Measurements from ENCODE around the gene TLCD1.

TLCD1 gene

DNA sequence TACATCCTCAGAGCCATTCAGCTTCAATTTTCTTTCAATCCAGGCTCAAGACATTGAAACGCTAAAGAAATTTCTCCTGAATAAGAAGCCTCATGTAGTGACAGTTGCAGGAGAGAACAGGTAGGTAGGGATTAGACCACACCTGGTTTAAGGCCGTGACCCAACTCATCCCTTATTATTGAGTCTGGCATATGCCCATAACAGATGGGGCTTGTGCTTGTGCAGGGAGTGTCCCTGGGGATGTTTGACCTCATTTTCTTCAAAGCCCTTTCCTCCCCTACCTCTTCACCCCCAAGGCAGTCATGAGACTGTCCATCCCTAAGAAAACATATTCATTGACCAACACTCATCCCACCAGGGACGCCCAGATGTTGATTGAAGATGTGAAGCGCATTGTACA is 39.7 kb downstream of the TLCD1 start:
- no peak for DNase-seq (ENCODE audit: low read depth in 3 of 3)

DNA sequence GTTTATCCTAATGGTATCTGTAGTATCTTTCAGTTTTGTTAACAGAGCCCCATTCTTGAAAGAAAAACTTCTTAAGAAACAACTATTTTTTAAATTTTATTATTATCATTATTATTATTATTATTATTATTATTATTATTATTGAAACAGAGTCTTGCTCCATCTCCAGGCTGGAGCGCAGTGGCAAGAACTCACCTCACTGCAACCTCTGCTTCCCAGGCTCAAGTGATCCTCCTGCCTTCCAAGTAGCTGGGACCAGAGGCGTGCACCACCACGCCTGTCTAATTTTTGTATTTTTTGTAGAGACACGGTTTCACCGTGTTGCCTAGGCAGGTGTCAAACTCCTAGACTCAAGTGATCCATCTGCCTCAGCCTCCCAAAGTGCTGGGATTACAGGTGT is 40.7 kb downstream of the TLCD1 start:
- no peak for DNase-seq (ENCODE audit: low read depth in 3 of 3)

DNA sequence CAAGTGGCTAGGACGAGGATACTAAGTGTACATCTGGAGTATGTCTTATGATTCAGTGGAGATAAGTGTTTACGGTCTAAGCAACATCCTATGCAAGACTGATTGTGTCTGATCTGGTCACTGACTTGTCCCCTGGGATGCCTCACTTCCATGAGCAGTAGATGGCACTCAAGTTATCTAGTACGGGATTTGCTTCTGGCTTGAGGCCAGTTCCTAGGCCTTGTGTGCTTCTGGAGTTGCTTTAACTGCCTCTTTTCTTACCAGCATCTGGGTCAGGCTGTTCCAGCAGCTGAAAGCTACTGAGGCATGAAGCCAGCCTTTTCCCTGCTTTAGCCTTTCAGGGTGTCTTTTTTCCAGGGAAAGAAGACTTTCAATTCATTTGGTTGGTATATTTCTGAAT is 41.1 kb downstream of the TLCD1 start:
- DNase-seq (ENCODE audit: low read depth in 3 of 3) = no peak

DNA sequence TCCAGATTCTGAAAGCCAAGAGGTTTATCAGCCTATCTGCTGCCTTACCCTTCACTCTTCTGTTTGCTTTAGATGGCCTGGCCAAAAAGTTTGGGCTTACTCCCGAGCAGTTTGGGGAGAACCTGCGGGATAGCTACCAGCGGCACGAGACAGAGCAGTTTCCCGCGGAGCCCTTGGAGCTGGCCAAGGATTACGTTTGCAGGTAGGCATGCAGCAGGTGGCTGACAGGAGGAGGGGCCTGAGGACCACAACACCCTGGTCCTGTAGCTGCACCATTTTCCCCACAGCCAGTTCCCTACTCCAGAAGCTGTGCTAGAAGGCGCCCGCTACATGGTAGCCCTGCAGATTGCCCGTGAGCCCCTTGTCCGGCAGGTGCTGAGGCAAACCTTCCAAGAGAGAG is 43.4 kb downstream of the TLCD1 start:
- DNase-seq (ENCODE audit: low read depth in 3 of 3) = no peak

DNA sequence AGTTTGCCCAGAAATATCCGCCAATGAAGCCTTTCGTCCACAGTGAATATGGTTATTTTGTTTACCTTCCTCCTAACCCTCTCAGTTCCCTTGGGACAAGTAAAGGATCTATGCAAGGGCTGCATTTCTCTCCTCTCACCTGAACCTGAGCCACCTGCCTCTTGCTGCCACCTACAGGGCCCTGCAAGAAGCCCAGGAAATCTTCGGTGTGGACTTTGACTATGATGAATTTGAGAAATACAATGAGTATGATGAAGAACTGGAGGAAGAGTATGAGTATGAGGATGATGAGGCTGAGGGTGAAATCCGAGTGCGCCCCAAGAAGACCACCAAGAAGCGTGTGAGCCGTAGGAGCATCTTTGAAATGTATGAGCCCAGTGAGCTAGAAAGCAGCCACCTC is 50.1 kb downstream of the TLCD1 start:
- no peak for DNase-seq (ENCODE audit: low read depth in 3 of 3)

DNA sequence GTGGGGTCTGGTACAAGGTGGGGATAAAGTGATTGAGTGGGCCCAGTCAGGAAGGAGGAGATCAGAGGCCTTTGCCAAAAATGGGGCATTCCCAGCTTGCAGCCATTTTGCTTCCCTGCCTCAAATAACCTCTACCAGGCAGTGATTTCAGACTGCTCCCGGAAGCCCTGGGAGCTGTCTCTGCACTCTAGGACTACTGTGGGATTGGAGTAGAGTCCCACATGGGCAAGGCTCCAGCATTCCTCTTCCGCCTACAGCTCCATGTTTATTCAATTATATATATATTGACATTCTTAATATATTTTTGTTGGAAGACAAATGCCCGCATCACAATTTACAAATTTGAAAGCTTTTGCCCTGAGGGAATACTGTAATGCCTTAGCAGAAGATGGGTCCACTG is 50.5 kb downstream of the TLCD1 start:
- no peak for DNase-seq (ENCODE audit: low read depth in 3 of 3)
